GM23248 (cell line): ENCODE results near the gene SNX9. TPM values are rescaled to one million over a fixed set of nuclear protein-coding genes. Genes with fewer than 3 reads are reported as not detected.

Experiments used
- DNase-seq: peaks from one replicate; pipeline ENCODE4 v3.0.0-alpha.2; 2015
- H2AFZ ChIP-seq: fragments of 200-600 bp; sonication (generic); 2 replicates; pipeline ENCODE4 v1.6.1; 2016; ENCODE audit warnings: antibody characterized with exemption
- H3F3A ChIP-seq: fragments of 200-600 bp; sonication (generic); 2 replicates; pipeline ENCODE4 v1.6.1; 2016; ENCODE audit warnings: mild to moderate bottlenecking, antibody characterized with exemption, mixed run types; ENCODE audit not compliant: insufficient read depth
- H3K27ac ChIP-seq: fragments of 200-600 bp; sonication (generic); 2 replicates; pipeline ENCODE4 v1.5.1; 2016; ENCODE audit warnings: mild to moderate bottlenecking
- H3K27me3 ChIP-seq: fragments of 200-600 bp; sonication (generic); replicated peaks from 2 replicates; pipeline ENCODE4 v1.6.1; 2016; ENCODE audit warnings: mild to moderate bottlenecking; ENCODE audit not compliant: insufficient read depth
- H3K36me3 ChIP-seq: fragments of 200-600 bp; sonication (generic); 2 replicates; pipeline ENCODE4 v1.6.1; 2016; ENCODE audit warnings: low read depth, mild to moderate bottlenecking
- H3K4me1 ChIP-seq: fragments of 200-600 bp; sonication (generic); 2 replicates; pipeline ENCODE4 v1.6.1; 2016; ENCODE audit warnings: mild to moderate bottlenecking; ENCODE audit not compliant: insufficient read depth
- H3K4me2 ChIP-seq: fragments of 200-600 bp; sonication (generic); one replicate; pipeline ENCODE4 v1.6.1; 2016; ENCODE audit warnings: mild to moderate bottlenecking; ENCODE audit not compliant: unreplicated experiment
- H3K4me3 ChIP-seq: fragments of 200-600 bp; sonication (generic); 2 replicates; pipeline ENCODE4 v1.5.1; 2016; ENCODE audit warnings: mild to moderate bottlenecking
- H3K79me2 ChIP-seq: fragments of 200-600 bp; sonication (generic); 2 replicates; pipeline ENCODE4 v1.6.1; 2016; ENCODE audit warnings: mild to moderate bottlenecking; ENCODE audit not compliant: insufficient read depth
- H3K9ac ChIP-seq: fragments of 200-600 bp; sonication (generic); 2 replicates; pipeline ENCODE4 v1.6.1; 2016; ENCODE audit warnings: mild to moderate bottlenecking
- H3K9me2 ChIP-seq: fragments of 200-600 bp; sonication (generic); 2 replicates; pipeline ENCODE4 v1.6.1; 2016; ENCODE audit warnings: mixed run types, mild to moderate bottlenecking, moderate library complexity; ENCODE audit not compliant: insufficient read depth
- H3K9me3 ChIP-seq: fragments of 200-600 bp; sonication (generic); one replicate; pipeline ENCODE4 v1.6.1; 2017; ENCODE audit warnings: low read depth
- H4K20me1 ChIP-seq: fragments of 200-600 bp; sonication (generic); 2 replicates; pipeline ENCODE4 v1.6.0; 2016; ENCODE audit not compliant: insufficient read depth
- EZH2 ChIP-seq: fragments of 200-600 bp; sonication (generic); IDR thresholded peaks from 2 replicates; pipeline ENCODE4 v1.6.1; 2018; ENCODE audit warnings: antibody characterized with exemption, mild to moderate bottlenecking; ENCODE audit not compliant: insufficient read depth, poor library complexity, severe bottlenecking
- EZH2phosphoT487 ChIP-seq: fragments of 200-600 bp; sonication (generic); IDR thresholded peaks from 2 replicates; pipeline ENCODE4 v1.6.1; 2018; ENCODE audit warnings: antibody characterized with exemption, moderate library complexity, mild to moderate bottlenecking, low read depth; ENCODE audit not compliant: insufficient read depth
- WGBS, 2 experiments: methylation state at CpG; one replicate each; pipeline ENCODE4 v1.1.6; 2015 to 2017; ENCODE audit warnings: low lambda C conversion rate in 2 of 2, low coverage in 1 of 2; ENCODE audit errors: missing lambda C conversion rate in 2 of 2; 5-methylcytosine and 5-hydroxymethylcytosine counted together
- in situ Hi-C: fragments of 300-500 bp; cut with MboI; formaldehyde crosslinking; loops from 2 replicates; pipeline ENCODE4 v1.15.0; 2020
- polyA plus RNA-seq: library from polyadenylated mRNA; unstranded; fragments of >200 nt; fragmentation: Nextera tagmentation; extraction: Ambion mirVana; gene quantifications from 2 replicates; pipeline ENCODE4 v1.2.1, GENCODE V29; 2016
- total RNA-seq: library from RNA; depleted of rRNA; stranded (reverse); fragments of >200 nt; shearing (Covaris generic); gene quantifications from 2 replicates; pipeline ENCODE4 v1.2.3, GENCODE V29; 2014

SNX9 gene
- total and polyA plus RNA-seq, 2 experiments from 2014 or later = 80.4 to 89.6 TPM

- in situ Hi-C loops = no loop called here
- H3K27ac ChIP-seq = no peak overlapping the region
- no peak for DNase-seq
- H3K79me2 ChIP-seq = peaks cover 34% of the 10 kb centered on the region
- H3K36me3 ChIP-seq = peaks cover 91% of the 10 kb centered on the region
- H4K20me1 ChIP-seq = no peaks in the 10 kb centered on the region
- no peak overlapping the region for H3K9ac ChIP-seq
- peaks cover 14% of the 10 kb centered on the region for H3F3A ChIP-seq
- no peak overlapping the region for H2AFZ ChIP-seq
- no peaks in the 10 kb centered on the region for H3K27me3 ChIP-seq
- no peaks in the 10 kb centered on the region for H3K9me3 ChIP-seq
- no peak overlapping the region for H3K4me2 ChIP-seq
- WGBS, 2 experiments = 92 to 95% methylated on average over 7 of the region's 7 CpGs
- no peaks in the 10 kb centered on the region for H3K9me2 ChIP-seq
- no peaks in the 10 kb centered on the region for H3K4me1 ChIP-seq
- TF ChIP-seq EZH2 (no peak), EZH2phosphoT487 (no peak)
- no peak overlapping the region for H3K4me3 ChIP-seq
Observed at GRCh38 chr6:157929076-157929475, 106.0 kb downstream of the SNX9 start.

GRCh38 chr6:157929765-157930319, 106.8 kb downstream of the SNX9 start:
- Histone ChIP-seq H3K9ac (no peak overlapping the region), H2AFZ (no peak overlapping the region), H3F3A (peaks cover 21% of the 10 kb centered on the region), H3K9me2 (no peaks in the 10 kb centered on the region), H3K79me2 (peaks cover 29% of the 10 kb centered on the region), H4K20me1 (no peaks in the 10 kb centered on the region), H3K4me2 (no peak overlapping the region), H3K4me1 (no peaks in the 10 kb centered on the region), H3K4me3 (no peak overlapping the region), H3K9me3 (no peaks in the 10 kb centered on the region), H3K27me3 (no peaks in the 10 kb centered on the region), H3K36me3 (peaks cover 91% of the 10 kb centered on the region), H3K27ac (no peak overlapping the region)
- TF ChIP-seq EZH2 = no peak
- no peak for TF ChIP-seq EZH2phosphoT487
- in situ Hi-C loops = no loop called here
- no peak for DNase-seq
- WGBS, 2 experiments = 65 to 67% methylated on average over 3 of the region's 3 CpGs

GRCh38 chr6:157935786-157936185, 112.7 kb downstream of the SNX9 start:
- WGBS, 2 experiments = 61 to 79% methylated on average over 2 of the region's 2 CpGs
- in situ Hi-C loops = no loop called here
- H3K27ac ChIP-seq = no peak overlapping the region

GRCh38 chr6:157937318-157937717, 114.3 kb downstream of the SNX9 start:
- H2AFZ ChIP-seq = no peak overlapping the region
- H3K9me3 ChIP-seq = no peaks in the 10 kb centered on the region
- WGBS, 2 experiments = 83 to 87% methylated on average over 3 of the region's 3 CpGs
- no peak overlapping the region for H3K4me3 ChIP-seq
- H3K9ac ChIP-seq = no peak overlapping the region
- H3K79me2 ChIP-seq = 0 out of 2 replicates have a peak, but pooled peaks cover 7% of the 10 kb centered on the region
- H3K4me2 ChIP-seq = no peak overlapping the region
- peaks cover 44% of the 10 kb centered on the region; the same call in 1 of the 2 replicates for H3F3A ChIP-seq
- H4K20me1 ChIP-seq = no peaks in the 10 kb centered on the region
- no peak for TF ChIP-seq EZH2
- TF ChIP-seq EZH2phosphoT487 = no peak
- H3K4me1 ChIP-seq = no peaks in the 10 kb centered on the region
- no peak overlapping the region for H3K27ac ChIP-seq
- H3K27me3 ChIP-seq = no peaks in the 10 kb centered on the region
- in situ Hi-C loops = no loop called here
- peaks cover 93% of the 10 kb centered on the region for H3K36me3 ChIP-seq
- DNase-seq = no peak
- no peaks in the 10 kb centered on the region for H3K9me2 ChIP-seq

More at GRCh38 chr6:157935786-157936185, 112.7 kb downstream of the SNX9 start:
- H3K9me3 ChIP-seq = no peaks in the 10 kb centered on the region
- H4K20me1 ChIP-seq = no peaks in the 10 kb centered on the region
- no peaks in the 10 kb centered on the region for H3K27me3 ChIP-seq
- peaks cover 11% of the 10 kb centered on the region; the same call in 1 of the 2 replicates for H3K79me2 ChIP-seq
- no peak overlapping the region for H2AFZ ChIP-seq
- peaks cover 96% of the 10 kb centered on the region for H3K36me3 ChIP-seq
- H3K4me3 ChIP-seq = no peak overlapping the region
- no peak overlapping the region for H3K4me2 ChIP-seq
- TF ChIP-seq EZH2phosphoT487 (no peak), EZH2 (no peak)
- no peaks in the 10 kb centered on the region for H3K9me2 ChIP-seq
- peaks cover 39% of the 10 kb centered on the region; the same call in 1 of the 2 replicates for H3F3A ChIP-seq
- no peak overlapping the region for H3K9ac ChIP-seq
- DNase-seq = no peak
- no peaks in the 10 kb centered on the region for H3K4me1 ChIP-seq
